Endothelial cell of umbilical vein (primary cell): ENCODE measurements around the gene KCNC1.

Experiments used
- POLR2A ChIP-seq: IDR thresholded peaks from 2 replicates; pipeline ENCODE4 v1.6.1; 2012; ENCODE audit warnings: low read depth, mild to moderate bottlenecking, control low read depth, low read length
- POLR2AphosphoS5 ChIP-seq: IDR thresholded peaks from 2 replicates; pipeline ENCODE4 v1.6.1; 2012; ENCODE audit warnings: low read depth, mild to moderate bottlenecking, control low read depth, low read length, moderate library complexity; ENCODE audit not compliant: insufficient read depth

DNA sequence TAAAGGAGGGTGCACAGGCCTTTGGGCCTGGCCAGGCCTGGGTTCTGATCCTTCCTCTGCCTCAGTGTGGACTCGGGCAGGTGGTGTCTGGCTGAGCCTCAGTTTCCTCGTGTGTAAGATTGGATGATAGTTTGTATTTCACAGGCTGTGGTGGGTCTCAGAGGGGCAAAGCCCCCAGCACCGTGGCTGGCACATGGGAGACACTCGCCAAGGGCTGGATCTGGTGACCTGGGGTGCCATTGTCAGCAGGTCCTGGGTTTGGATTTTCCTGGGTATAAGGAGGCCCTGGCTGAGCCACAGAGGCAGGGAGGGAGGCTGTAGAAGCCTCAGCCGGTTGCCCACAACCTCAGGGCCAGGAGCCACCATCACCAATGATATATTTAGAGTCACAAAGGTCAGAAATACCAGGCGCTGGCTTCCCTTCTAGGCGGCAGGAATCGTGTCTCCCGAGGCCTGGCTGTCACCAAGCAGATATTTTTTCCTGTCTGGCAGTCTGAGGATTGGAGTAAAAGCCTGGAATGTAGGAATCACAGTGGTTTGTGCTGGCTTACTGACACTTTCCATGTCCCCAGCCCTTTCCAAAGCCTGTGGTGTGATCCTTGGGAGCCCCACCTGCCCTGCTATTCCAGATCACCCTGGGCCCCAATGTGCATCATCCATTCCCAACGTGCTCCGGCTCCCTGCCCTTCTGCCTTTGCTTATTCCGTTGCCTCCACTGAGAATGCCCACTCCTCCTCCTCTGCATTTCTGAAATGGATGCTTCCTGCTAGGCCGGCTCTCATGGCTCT, 15.6 kb downstream of the KCNC1 start:
- TF ChIP-seq POLR2A (no peak), POLR2AphosphoS5 (no peak)
